Caco-2 (cell line): ENCODE data around the gene KLK13. TPM values are rescaled to one million over a fixed set of nuclear protein-coding genes. Genes with fewer than 3 reads are reported as not detected.

Experiments
- BruUV-seq: library from RNA; stranded (reverse); fragments of 400-500 nt; replicated peaks from 2 replicates; lab custom pipeline; 2021; lab: Mats Ljungman, UMichigan
- CTCF ChIA-PET: fragments of 300-600 bp; sonication (Branson Sonifier 250); formaldehyde crosslinking; loops from one replicate; lab custom pipeline; 2022; ENCODE audit warnings: antibody characterized with exemption; lab: Charles Lee
- POLR2A ChIA-PET: fragments of 300-600 bp; sonication (Branson Sonifier 250); formaldehyde crosslinking; loops from one replicate; lab custom pipeline; 2022; ENCODE audit warnings: antibody characterized with exemption; lab: Charles Lee
- DNase-seq, 2 experiments: peaks; one replicate each; pipeline versions ENCODE4 v3.0.0 to v3.0.0-alpha.2; 2020 to 2022
- H3K27me3 ChIP-seq: replicated peaks from 2 replicates; pipeline ENCODE4 v1.6.0; 2011; ENCODE audit warnings: low read length; ENCODE audit not compliant: control insufficient read depth, insufficient read depth
- H3K36me3 ChIP-seq: 2 replicates; pipeline ENCODE4 v1.5.1; 2011; ENCODE audit warnings: low read length; ENCODE audit not compliant: control insufficient read depth, insufficient read depth
- H3K4me1 ChIP-seq: fragments of 250-450 bp; sonication (Bioruptor Pico); 2 replicates; pipeline ENCODE4 v1.5.1; 2020; ENCODE audit warnings: mild to moderate bottlenecking
- H3K4me3 ChIP-seq: 2 replicates; pipeline ENCODE4 v1.5.1; 2011; ENCODE audit warnings: low read depth, mild to moderate bottlenecking, control low read depth, low read length
- H3K9me3 ChIP-seq: fragments of 250-450 bp; sonication (Bioruptor Pico); 2 replicates; pipeline ENCODE4 v1.5.1; 2020; ENCODE audit warnings: mild to moderate bottlenecking, moderate library complexity
- H3K27ac Mint-ChIP-seq: one replicate; pipeline ENCODE4 v1.8.0; 2022; ENCODE audit warnings: mixed read lengths; ENCODE audit not compliant: unreplicated experiment
- H3K27me3 Mint-ChIP-seq: one replicate; pipeline ENCODE4 v1.8.0; 2022; ENCODE audit warnings: mixed read lengths; ENCODE audit not compliant: insufficient read depth, unreplicated experiment
- H3K36me3 Mint-ChIP-seq: one replicate; pipeline ENCODE4 v1.8.0; 2022; ENCODE audit warnings: mild to moderate bottlenecking, mixed read lengths; ENCODE audit not compliant: insufficient read depth, unreplicated experiment
- H3K4me1 Mint-ChIP-seq: one replicate; pipeline ENCODE4 v1.8.0; 2022; ENCODE audit warnings: low read depth, mixed read lengths; ENCODE audit not compliant: unreplicated experiment
- H3K4me3 Mint-ChIP-seq: one replicate; pipeline ENCODE4 v1.8.0; 2022; ENCODE audit warnings: mild to moderate bottlenecking, moderate library complexity, mixed read lengths; ENCODE audit not compliant: unreplicated experiment
- H3K9me3 Mint-ChIP-seq: one replicate; pipeline ENCODE4 v1.8.0; 2022; ENCODE audit warnings: mixed read lengths; ENCODE audit not compliant: unreplicated experiment
- CTCF ChIP-seq, 2 experiments: fragments of 200-600 bp in 1 of 2; IDR thresholded peaks; 1 replicate in 1 of 2; 2 replicates in 1 of 2; pipeline versions ENCODE4 v1.5.1 to v1.8.0; 2011 to 2022; ENCODE audit warnings: antibody characterized with exemption in 1 of 2, control low read depth in 1 of 2, inconsistent platforms in 1 of 2, low read depth in 1 of 2, low read length in 1 of 2, mild to moderate bottlenecking in 1 of 2, moderate library complexity in 1 of 2; ENCODE audit not compliant: insufficient read depth in 1 of 2, severe bottlenecking in 1 of 2, unreplicated experiment in 1 of 2
- intact Hi-C: fragments of 100-400 bp; cut with micrococcal nuclease; formaldehyde crosslinking; loops from one replicate; pipeline ENCODE4 v1.10.0; 2022; ENCODE audit not compliant: unreplicated experiment
- total RNA-seq: library from RNA; stranded (reverse); gene quantifications from 2 replicates; pipeline ENCODE4 v1.2.3, GENCODE V29; 2022

Gene KLK13
- total RNA-seq, 1 experiment from 2014 or later = not detected

GRCh38 chr19:51044327-51044726 lies 20.6 kb downstream of the KLK13 start:
- H3K4me1 ChIP-seq = no peaks in the 10 kb centered on the region
- Mint-ChIP-seq H3K27me3 (peaks cover 13% of the 10 kb centered on the region), H3K27ac (no peak overlapping the region), H3K4me1 (no peaks in the 10 kb centered on the region), H3K4me3 (no peak overlapping the region), H3K9me3 (no peaks in the 10 kb centered on the region), H3K36me3 (no peaks in the 10 kb centered on the region)
- H3K9me3 ChIP-seq = no peaks in the 10 kb centered on the region
- ChIA-PET CTCF (no interaction called here), POLR2A (no interaction called here)
- no peaks in the 10 kb centered on the region for H3K27me3 ChIP-seq
- no peak for TF ChIP-seq CTCF (IDR thresholded peaks at IDR 0.05; ENCODE audit: insufficient read depth in 1 of 2, low read depth in 1 of 2, low read length in 1 of 2, severe bottlenecking in 1 of 2, unreplicated experiment in 1 of 2)
- H3K36me3 ChIP-seq = no peaks in the 10 kb centered on the region
- no TSS peak for BruUV-seq
- intact Hi-C loops = no loop called here
- no peak overlapping the region for H3K4me3 ChIP-seq
- DNase-seq = no peak

GRCh38 chr19:51043497-51043896 lies 21.4 kb downstream of the KLK13 start:
- TF ChIP-seq CTCF (IDR thresholded peaks at IDR 0.05; ENCODE audit: insufficient read depth in 1 of 2, low read depth in 1 of 2, low read length in 1 of 2, severe bottlenecking in 1 of 2, unreplicated experiment in 1 of 2) = no peak
- Mint-ChIP-seq H3K4me3 (no peak overlapping the region), H3K9me3 (no peaks in the 10 kb centered on the region), H3K27ac (no peak overlapping the region), H3K27me3 (peaks cover 13% of the 10 kb centered on the region), H3K36me3 (no peaks in the 10 kb centered on the region), H3K4me1 (no peaks in the 10 kb centered on the region)
- intact Hi-C loops = no loop called here
- no TSS peak for BruUV-seq
- Histone ChIP-seq H3K4me1 (no peaks in the 10 kb centered on the region), H3K4me3 (no peak overlapping the region), H3K36me3 (no peaks in the 10 kb centered on the region), H3K27me3 (no peaks in the 10 kb centered on the region), H3K9me3 (no peaks in the 10 kb centered on the region)
- no peak for DNase-seq
- CTCF ChIA-PET = interaction anchor here (0.8 kb wide), 1 partner anchor 23 kb away, joined by 4 read pairs; no protein-coding TSS in a partner anchor
- POLR2A ChIA-PET = no interaction called here

GRCh38 chr19:51040151-51040550 lies 24.7 kb downstream of the KLK13 start:
- Histone ChIP-seq H3K4me3 (no peak overlapping the region), H3K9me3 (no peaks in the 10 kb centered on the region), H3K36me3 (no peaks in the 10 kb centered on the region), H3K27me3 (no peaks in the 10 kb centered on the region), H3K4me1 (no peaks in the 10 kb centered on the region)
- intact Hi-C loops = no loop called here
- Mint-ChIP-seq H3K27me3 (peaks cover 4% of the 10 kb centered on the region), H3K27ac (no peak overlapping the region), H3K9me3 (no peaks in the 10 kb centered on the region), H3K4me3 (no peak overlapping the region), H3K36me3 (no peaks in the 10 kb centered on the region), H3K4me1 (no peaks in the 10 kb centered on the region)
- no TSS peak for BruUV-seq
- no peak for DNase-seq
- no peak for TF ChIP-seq CTCF (IDR thresholded peaks at IDR 0.05; ENCODE audit: insufficient read depth in 1 of 2, low read depth in 1 of 2, low read length in 1 of 2, severe bottlenecking in 1 of 2, unreplicated experiment in 1 of 2)
- POLR2A ChIA-PET = no interaction called here
- CTCF ChIA-PET = no interaction called here
